ENCODE data around the gene ARHGAP22. TPM values are rescaled to one million over a fixed set of nuclear protein-coding genes. Genes with fewer than 3 reads are reported as not detected.

Gene ARHGAP22
- total RNA-seq, 3 donors from 2014 or later: 2.6 to 8.2 (median 4.8) TPM

- Histone ChIP-seq H3K27ac (no peak overlapping the region), H3K27me3 (no peaks in the 10 kb centered on the region), H3K4me3 (no peak overlapping the region), H3K4me1 (no peaks in the 10 kb centered on the region), H3K36me3 (no peaks in the 10 kb centered on the region), H3K9me3 (no peaks in the 10 kb centered on the region)
- intact Hi-C loops (cut with DNase I; ENCODE audit: low total_unique reads): no loop called here
- DNase-seq (ENCODE audit: low spot score in 2 of 2): no peak
- TF ChIP-seq POLR2AphosphoS5 (IDR thresholded peaks at IDR 0.05): no peak
- no peak for TF ChIP-seq CTCF (IDR thresholded peaks at IDR 0.05)
- TF ChIP-seq POLR2A (IDR thresholded peaks at IDR 0.05): no peak
Measured at GRCh38 chr10:48543182-48543844, 61.6 kb downstream of the ARHGAP22 start.

GRCh38 chr10:48542471-48543181, 62.2 kb downstream of the ARHGAP22 start:
- DNase-seq (ENCODE audit: low spot score in 2 of 2): no peak
- Histone ChIP-seq H3K4me1 (no peaks in the 10 kb centered on the region), H3K9me3 (no peaks in the 10 kb centered on the region), H3K27ac (no peak overlapping the region), H3K4me3 (no peak overlapping the region), H3K27me3 (no peaks in the 10 kb centered on the region), H3K36me3 (no peaks in the 10 kb centered on the region)
- TF ChIP-seq CTCF (IDR thresholded peaks at IDR 0.05): no peak
- no peak for TF ChIP-seq POLR2AphosphoS5 (IDR thresholded peaks at IDR 0.05)
- TF ChIP-seq POLR2A (IDR thresholded peaks at IDR 0.05): no peak
- intact Hi-C loops (cut with DNase I; ENCODE audit: low total_unique reads): no loop called here

GRCh38 chr10:48541144-48541795, 63.6 kb downstream of the ARHGAP22 start:
- Histone ChIP-seq H3K4me1 (no peaks in the 10 kb centered on the region), H3K9me3 (no peaks in the 10 kb centered on the region), H3K36me3 (no peaks in the 10 kb centered on the region), H3K4me3 (no peak overlapping the region), H3K27me3 (no peaks in the 10 kb centered on the region), H3K27ac (no peak overlapping the region)
- intact Hi-C loops (cut with DNase I; ENCODE audit: low total_unique reads): no loop called here
- no peak for DNase-seq (ENCODE audit: low spot score in 2 of 2)
- TF ChIP-seq POLR2AphosphoS5 (IDR thresholded peaks at IDR 0.05) (no peak), CTCF (IDR thresholded peaks at IDR 0.05) (no peak), POLR2A (IDR thresholded peaks at IDR 0.05) (no peak)

- no peak overlapping the region for H3K27ac ChIP-seq
- intact Hi-C loops (cut with DNase I; ENCODE audit: low total_unique reads): no loop called here
- no peaks in the 10 kb centered on the region for H3K27me3 ChIP-seq
- no peak overlapping the region for H3K4me3 ChIP-seq
- TF ChIP-seq CTCF (IDR thresholded peaks at IDR 0.05) (no peak), POLR2AphosphoS5 (IDR thresholded peaks at IDR 0.05) (no peak), POLR2A (IDR thresholded peaks at IDR 0.05) (no peak)
- no peaks in the 10 kb centered on the region for H3K4me1 ChIP-seq
- H3K36me3 ChIP-seq: no peaks in the 10 kb centered on the region
- H3K9me3 ChIP-seq: no peaks in the 10 kb centered on the region
- no peak for DNase-seq (ENCODE audit: low spot score in 2 of 2)
Measured at GRCh38 chr10:48538611-48539010, 66.3 kb downstream of the ARHGAP22 start.
